SK-N-SH (cell line): ENCODE data around the gene SCD.

Source experiments
- MXI1 ChIP-seq: IDR thresholded peaks from 2 replicates; pipeline ENCODE4 v1.6.1; 2012; ENCODE audit warnings: mild to moderate bottlenecking, low read depth, low read length, improper control_type of control experiment
- TF ChIP-seq, protein P1 (sequence below): fragments of 200-600 bp; sonication (generic); IDR thresholded peaks from 2 replicates; pipeline ENCODE4 v1.6.1; 2017; ENCODE audit warnings: antibody characterized with exemption, mild to moderate bottlenecking, moderate library complexity

DNA sequence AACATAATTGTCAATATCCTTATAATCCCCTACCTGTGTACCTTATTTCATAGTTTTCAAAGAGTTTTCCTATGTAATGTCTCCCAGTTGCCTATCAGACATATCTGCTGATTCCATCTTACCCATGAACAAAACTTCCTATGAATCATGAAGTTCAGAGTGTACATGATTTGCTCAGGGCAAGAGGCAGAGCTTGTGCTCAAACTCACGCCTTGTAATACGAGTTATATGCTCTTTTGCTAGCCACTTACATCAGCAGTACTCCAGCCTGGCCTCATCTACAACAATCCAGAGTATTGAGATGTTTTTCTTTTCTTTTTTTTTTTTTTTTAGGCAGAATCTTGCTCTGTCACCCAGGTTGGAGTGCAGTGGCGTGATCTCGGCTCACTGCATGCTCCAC is 28.8 kb upstream of the SCD start:
- TF ChIP-seq, protein P1, sequence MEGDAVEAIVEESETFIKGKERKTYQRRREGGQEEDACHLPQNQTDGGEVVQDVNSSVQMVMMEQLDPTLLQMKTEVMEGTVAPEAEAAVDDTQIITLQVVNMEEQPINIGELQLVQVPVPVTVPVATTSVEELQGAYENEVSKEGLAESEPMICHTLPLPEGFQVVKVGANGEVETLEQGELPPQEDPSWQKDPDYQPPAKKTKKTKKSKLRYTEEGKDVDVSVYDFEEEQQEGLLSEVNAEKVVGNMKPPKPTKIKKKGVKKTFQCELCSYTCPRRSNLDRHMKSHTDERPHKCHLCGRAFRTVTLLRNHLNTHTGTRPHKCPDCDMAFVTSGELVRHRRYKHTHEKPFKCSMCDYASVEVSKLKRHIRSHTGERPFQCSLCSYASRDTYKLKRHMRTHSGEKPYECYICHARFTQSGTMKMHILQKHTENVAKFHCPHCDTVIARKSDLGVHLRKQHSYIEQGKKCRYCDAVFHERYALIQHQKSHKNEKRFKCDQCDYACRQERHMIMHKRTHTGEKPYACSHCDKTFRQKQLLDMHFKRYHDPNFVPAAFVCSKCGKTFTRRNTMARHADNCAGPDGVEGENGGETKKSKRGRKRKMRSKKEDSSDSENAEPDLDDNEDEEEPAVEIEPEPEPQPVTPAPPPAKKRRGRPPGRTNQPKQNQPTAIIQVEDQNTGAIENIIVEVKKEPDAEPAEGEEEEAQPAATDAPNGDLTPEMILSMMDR: no peak
- TF ChIP-seq MXI1: no peak
